HG02884 (cell line): ENCODE measurements around the gene TET2.

Source experiments
- ATAC-seq: cut with Tn5 transposase; IDR thresholded peaks from one replicate; pipeline ENCODE4 v1.9.1; 2021; ENCODE audit warnings: mild to moderate bottlenecking, moderate library complexity; ENCODE audit not compliant: unreplicated experiment

TET2 gene

DNA sequence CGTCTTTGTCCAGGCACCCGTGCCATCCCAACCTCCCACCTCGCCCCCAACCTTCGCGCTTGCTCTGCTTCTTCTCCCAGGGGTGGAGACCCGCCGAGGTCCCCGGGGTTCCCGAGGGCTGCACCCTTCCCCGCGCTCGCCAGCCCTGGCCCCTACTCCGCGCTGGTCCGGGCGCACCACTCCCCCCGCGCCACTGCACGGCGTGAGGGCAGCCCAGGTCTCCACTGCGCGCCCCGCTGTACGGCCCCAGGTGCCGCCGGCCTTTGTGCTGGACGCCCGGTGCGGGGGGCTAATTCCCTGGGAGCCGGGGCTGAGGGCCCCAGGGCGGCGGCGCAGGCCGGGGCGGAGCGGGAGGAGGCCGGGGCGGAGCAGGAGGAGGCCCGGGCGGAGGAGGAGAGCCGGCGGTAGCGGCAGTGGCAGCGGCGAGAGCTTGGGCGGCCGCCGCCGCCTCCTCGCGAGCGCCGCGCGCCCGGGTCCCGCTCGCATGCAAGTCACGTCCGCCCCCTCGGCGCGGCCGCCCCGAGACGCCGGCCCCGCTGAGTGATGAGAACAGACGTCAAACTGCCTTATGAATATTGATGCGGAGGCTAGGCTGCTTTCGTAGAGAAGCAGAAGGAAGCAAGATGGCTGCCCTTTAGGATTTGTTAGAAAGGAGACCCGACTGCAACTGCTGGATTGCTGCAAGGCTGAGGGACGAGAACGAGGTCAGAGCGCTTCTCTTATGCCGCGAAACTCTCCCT lies at the start of gene TET2:
Gene TET2 (plus strand): TSS at position 601 of the 740 bp plus-strand sequence. CDS start 87,067 bp downstream, outside the sequence.
- ATAC-seq, result peak; percentile 80

- no peak for ATAC-seq
Measured at GRCh38 chr4:105102016-105102415, 44.7 kb upstream of the TET2 start.

DNA sequence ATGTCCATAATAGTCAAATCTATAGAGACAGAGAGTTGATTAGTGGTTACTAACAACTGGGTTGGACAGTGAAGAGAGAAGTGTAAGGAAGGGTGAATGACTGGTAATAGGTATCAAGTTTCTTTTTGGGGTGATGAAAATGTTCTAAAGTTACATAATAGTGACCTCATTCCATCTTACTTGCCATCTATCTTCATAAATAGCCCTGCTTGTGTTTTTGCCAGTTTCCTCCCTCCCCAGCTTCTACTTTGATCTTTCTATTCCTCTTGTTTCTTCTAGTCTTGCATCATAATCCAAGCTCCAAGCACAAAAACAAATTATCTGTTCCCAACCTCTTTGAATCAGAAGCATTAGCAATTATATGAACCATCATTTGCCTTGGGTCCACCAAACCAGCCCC lies 40.2 kb upstream of the TET2 start:
- no peak for ATAC-seq

- no peak for ATAC-seq
Measured at GRCh38 chr4:105107095-105107856, 39.4 kb upstream of the TET2 start.

DNA sequence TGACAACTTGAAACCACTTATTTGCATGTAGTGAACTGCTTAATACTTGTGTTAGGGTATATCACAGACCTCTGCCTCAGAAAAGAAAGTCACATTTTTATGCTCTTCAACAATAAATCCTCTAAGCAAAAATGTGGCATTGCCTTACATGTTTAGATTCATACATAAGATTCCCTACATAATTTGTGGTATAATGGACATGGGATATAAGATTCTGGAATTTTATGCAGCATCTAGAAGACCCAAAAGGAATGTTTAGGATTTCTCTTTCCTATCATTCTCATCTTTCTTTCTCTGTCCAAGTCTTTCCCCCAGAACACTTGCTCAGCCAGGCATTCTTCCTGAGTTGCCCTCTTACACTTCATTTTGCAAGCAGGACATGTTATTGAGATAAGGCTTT lies 37.7 kb upstream of the TET2 start:
- no peak for ATAC-seq

DNA sequence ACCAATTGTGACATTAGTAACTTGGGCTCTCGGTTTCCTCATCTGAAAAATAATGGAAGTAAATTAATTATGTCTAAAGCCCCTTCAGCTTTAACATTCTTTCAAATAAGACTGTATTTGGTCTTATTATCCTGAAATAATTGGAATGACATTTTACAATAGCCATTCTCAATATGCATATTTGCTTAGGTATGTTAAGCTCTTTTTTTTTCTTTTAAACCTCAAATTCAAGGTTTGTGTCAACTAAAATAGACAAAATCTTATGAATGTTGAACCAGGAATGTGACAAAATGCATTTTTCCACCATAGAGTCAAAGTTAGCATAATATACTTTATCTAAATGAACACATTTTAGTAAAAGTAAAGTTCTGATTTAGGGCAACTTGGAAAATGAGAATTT lies 34.4 kb upstream of the TET2 start:
- no peak for ATAC-seq

- no peak for ATAC-seq
Measured at GRCh38 chr4:105113800-105114199, 32.9 kb upstream of the TET2 start.

DNA sequence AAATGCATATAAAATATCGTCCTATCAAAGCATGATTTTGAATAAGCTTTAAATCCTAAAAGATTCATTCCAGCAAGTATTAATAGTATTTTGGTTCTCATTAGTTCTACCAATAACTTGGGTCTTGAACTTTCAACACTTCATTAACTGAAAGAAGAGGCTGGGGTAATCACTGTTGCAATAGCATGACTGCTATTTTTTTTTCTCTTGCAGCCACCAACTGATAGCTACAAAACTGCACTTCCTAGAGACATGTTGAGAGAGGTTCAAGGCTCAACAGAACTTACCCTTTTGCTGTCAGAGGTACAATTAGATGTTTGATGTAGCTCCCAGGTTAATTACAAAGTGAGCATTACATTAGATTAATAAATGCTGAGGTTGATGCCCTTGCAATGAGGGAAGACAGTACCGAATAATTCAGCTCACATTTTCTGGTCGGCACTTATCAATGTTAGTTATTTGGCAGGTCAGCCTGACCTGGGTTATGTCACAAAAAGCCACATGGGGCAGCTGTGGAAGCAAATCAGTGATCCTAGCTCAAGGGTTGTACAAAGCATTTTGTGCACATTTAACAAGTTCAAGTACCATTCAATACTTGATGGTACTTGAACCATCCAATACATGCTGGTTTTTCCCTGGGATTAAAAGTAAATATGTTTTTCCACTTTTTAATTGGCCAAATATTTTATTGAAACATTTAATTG lies 29.9 kb upstream of the TET2 start:
- no peak for ATAC-seq

DNA sequence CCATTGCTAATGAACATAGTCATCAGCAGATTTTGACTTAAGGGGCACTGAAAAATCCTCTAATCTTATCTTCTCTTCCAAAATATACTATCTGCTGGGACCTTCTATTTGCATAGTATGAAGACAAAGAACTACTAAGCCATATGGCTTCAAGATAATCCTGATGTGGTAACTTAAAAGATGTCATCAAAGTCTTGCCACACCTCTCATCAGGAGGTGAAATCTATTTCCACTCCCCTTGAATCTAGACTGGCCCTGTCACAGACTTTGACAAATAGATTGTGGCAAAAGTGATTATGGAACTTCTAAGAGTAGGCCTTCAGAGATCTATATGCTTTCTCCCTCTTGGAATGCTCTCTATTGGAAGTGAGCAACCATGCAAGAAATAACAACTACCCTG lies 27.3 kb upstream of the TET2 start:
- no peak for ATAC-seq

- ATAC-seq, result no peak
Measured at GRCh38 chr4:105120626-105121025, 26.1 kb upstream of the TET2 start.

DNA sequence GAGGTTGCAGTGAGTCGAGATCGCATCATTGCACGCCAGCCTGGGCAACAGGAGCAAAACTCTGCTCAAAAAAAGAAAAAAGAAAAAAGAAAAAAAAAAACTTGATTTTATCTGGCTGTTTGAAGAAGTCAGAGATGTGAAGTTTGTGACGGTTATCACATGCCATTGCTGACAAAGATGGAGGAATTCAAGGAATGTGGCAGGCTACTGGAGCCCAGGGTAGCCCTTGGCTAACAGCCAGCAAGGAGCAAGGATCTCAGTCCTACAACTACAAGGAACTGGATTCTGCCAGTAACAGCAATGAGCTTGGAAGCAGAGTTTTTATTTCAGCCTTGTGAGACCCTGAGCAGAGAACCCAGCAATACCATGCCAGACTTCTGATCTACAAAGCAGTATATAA lies 24.3 kb upstream of the TET2 start:
- ATAC-seq, result no peak

DNA sequence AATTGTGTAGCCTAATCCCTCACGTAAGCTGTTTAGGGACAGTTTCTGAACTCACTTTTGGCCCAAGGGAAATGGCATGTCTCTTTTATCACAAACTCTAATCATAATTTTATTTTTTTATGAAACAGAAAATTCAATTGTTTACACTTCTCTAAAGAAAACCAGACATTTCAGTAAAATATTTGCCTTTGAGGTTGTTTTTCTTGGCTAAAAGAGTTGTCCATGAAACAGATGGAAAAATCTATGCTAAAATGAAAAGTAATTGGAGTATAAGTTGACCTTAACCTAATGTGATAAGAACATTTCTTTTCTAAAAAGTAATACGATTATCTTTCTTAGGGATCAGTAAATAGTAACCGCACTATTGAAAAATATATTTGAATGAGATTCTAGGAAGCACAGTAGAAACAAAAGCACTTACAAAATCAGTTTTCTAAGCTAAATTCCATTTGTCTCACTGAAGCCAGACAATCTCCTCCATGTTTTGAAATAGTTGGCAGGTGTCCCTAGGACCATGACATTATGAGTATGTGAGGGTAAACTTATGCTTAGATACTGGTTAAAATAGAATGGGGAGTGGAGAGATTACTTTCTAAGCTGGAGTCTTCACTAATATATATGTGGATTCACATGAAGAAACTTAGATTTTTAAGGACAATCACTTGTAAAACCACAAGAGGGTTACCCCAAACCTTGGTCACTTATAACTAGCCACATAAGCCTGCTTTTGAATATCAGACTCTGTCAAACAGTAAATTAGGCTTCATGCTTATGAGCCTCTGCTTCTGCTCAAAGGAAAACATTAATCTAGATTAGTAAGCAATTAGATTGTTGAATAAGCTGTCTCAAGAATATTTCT lies 20.1 kb upstream of the TET2 start:
- no peak for ATAC-seq

- ATAC-seq, result no peak
Measured at GRCh38 chr4:105127170-105127445, 19.6 kb upstream of the TET2 start.

- ATAC-seq, result no peak
Measured at GRCh38 chr4:105128208-105128607, 18.5 kb upstream of the TET2 start.

DNA sequence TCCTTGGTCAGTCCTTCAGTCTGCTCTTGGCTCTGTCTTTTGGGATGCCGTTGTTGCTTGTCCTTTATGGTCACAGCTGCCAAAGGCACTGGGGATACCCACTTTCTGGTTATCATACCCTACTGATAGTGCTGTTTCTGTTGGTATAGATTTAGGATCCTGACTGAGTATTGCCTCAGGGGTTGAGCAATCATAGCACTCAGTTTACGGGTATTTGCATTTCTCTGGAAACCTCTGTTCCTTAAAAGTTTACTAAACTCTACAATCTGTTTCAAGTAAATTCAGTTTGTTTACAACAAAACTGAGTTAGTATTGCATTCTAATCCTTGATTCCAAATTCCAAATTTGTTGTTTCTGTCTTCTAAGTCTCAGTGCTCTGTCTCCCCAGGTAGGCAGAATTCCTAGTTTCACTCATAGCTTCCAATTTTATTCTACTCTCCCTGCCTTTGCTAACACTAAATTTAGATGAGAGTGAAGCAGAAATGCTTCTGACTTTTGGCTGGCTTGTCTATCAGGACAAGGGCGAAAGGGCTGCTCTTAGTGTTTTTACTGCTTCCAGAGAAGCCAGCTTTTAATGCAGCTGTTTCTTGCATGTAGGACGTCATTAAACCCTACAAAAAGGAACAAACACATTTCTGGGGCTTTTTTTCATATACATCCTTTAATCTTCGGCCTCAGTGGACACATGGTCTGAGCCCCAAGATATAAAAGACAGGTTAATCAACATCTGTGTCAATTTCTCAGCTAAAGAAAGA lies 17.2 kb upstream of the TET2 start:
- ATAC-seq, result no peak

GRCh38 chr4:105130945-105131344 lies 15.7 kb upstream of the TET2 start:
- no peak for ATAC-seq

- ATAC-seq, result no peak
Measured at GRCh38 chr4:105133976-105134375, 12.7 kb upstream of the TET2 start.

DNA sequence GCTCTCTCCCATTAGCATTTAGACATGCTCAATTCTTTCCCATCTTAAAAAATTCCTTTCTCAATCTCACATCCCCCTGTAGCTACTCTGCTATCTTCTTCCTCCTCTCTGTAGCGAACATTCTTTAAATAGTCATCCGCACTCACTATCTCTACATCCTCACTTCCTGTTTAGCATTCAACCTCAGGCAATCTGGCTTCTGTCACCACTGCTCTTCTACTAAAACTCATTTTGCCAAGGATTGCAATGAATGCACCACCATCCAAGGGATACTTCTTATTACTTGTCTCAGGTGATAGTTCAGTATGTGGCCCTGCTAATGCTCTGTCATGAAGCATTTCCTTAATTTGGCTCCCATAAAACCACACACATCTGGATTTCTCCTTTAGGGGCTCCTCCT lies 10.9 kb upstream of the TET2 start:
- ATAC-seq, result peak; percentile 68

DNA sequence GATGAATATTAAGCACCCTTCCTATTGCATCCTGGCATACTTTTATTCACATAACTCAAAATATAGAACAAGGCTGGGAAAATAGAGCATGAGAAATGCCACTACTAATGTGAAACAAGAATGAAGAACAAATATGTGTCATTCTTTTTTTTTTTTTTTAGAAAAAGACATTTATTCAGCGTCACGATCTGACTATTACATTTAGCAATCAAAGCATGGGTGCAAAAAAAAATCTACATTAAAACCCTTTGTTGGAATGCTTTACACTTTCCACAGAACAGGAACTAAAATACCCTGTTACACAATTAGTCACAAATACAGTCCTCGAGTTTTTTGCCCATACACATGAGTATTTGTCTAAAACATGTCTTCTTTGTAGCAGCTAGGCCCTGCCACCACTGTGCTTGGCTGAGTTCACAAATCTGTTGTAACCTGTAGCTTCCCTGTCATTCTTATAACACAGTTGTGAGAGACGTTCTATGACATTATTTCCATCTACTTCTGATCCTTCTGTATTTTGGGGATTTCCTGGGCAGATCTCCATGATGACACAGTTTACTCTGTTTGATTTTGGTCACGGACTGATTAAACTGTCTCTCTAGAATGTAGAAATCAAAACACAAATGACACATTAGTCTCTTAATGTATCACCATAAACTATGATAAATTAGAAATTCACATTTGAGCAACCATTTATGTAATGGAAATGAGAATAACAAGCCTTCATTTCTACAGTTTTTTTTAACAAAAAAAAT lies 9.4 kb upstream of the TET2 start:
- ATAC-seq, result no peak

GRCh38 chr4:105139646-105140045 lies 7.0 kb upstream of the TET2 start:
- no peak for ATAC-seq
